ENCODE results near the gene TRMT61A. TPM values are rescaled to one million over a fixed set of nuclear protein-coding genes. Genes with fewer than 3 reads are reported as not detected.

Gene TRMT61A
- total and polyA plus RNA-seq, 2 of the 4 experiments (the other 2 are of a cell fraction) = 5.7 to 16.2 TPM

DNA sequence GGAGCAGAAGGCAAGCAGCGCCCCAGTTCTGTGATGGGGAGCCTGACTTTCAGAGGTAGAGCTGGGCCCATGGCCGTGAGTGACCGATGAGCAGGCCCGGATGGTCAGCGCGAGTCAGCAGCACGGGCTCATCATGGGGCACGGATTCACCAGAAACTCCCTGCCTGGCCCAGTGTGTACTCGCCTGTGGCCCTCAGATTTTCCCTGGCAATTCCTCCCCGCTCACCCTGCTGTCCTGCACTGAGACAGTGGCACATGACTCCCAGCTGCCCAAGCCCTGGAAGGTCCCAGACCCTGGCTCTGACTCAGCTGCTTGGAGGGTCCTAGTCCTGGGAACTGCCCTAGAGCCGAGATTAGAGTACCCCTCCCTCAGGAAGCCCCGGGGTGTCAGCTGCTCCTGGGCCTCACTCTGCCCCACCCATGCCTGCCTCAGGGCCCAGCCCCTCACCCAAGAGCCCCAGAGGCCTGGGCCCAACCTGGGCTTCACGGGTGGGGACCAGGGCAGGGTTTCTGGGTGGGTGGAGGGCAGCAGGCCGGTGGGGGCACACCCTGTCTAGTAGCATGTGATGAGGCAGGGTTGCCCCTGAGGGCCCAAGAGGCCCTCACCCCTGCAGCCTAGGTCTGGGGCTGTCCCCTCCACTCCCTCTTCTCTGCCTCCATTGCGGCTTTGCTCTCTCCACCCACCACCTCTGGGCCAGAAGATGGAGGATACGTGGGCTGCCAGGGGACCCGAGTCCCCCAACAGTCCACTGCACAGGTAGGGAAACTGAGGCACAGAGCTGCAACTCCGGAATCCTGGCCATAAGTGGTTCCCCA is 8.4 kb downstream of the TRMT61A start:
- Histone ChIP-seq H4K5ac (ENCODE audit: low read depth, low read length) (no peak overlapping the region), H2BK15ac (ENCODE audit: low read depth, low read length) (no peak overlapping the region), H3K4me2 (ENCODE audit: low read depth, low read length) (no peak overlapping the region), H3K56ac (ENCODE audit: extremely low read depth, insufficient read depth, low read length) (no peak overlapping the region), H4K8ac (ENCODE audit: low read depth in 2 of 2, low read length in 2 of 2) (no peak overlapping the region), H3K27ac (ENCODE audit: insufficient read depth, low read length) (no peak overlapping the region; the same call in 1 of the 2 replicates), H2BK120ac (ENCODE audit: low read depth, low read length) (no peak overlapping the region), H4K91ac (ENCODE audit: insufficient read depth, low read depth, low read length) (no peak overlapping the region), H3K79me1 (ENCODE audit: low read depth in 1 of 2, low read length in 2 of 2) (peaks cover 0 to 2% of the 10 kb centered on the region in 2 experiments; a peak in 1 of 4 replicates), H2BK20ac (ENCODE audit: low read depth, low read length) (no peak overlapping the region), H4K20me1 (ENCODE audit: insufficient read depth, low read length) (no peaks in the 10 kb centered on the region; the same call in 1 of the 2 replicates), H3K4ac (ENCODE audit: low read depth, low read length) (no peak overlapping the region), H3K14ac (replicated peaks; ENCODE audit: low read depth, low read length) (no peak overlapping the region), H3K18ac (ENCODE audit: low read depth, low read length) (no peak overlapping the region), H3K9me1 (ENCODE audit: insufficient read depth, low read length) (no peaks in the 10 kb centered on the region), H3K9me3 (ENCODE audit: control insufficient read depth, insufficient read depth, low read length) (no peaks in the 10 kb centered on the region), H2BK5ac (ENCODE audit: low read depth, low read length, poor library complexity, severe bottlenecking) (no peak overlapping the region), H2AK9ac (replicated peaks; ENCODE audit: low read depth, low read length, poor library complexity) (peak overlapping the region; percentile 72), H2AFZ (replicated peaks; ENCODE audit: low read length, poor library complexity) (no peak overlapping the region), H3K9ac (ENCODE audit: low read depth, low read length) (no peak overlapping the region), H3K4me1 (ENCODE audit: control insufficient read depth, insufficient read depth, low read length) (peaks cover 19% of the 10 kb centered on the region), H3K27me3 (ENCODE audit: control insufficient read depth, insufficient read depth, low read length) (no peaks in the 10 kb centered on the region), H3K36me3 (ENCODE audit: control insufficient read depth, insufficient read depth, low read length) (peaks cover 9% of the 10 kb centered on the region; the same call in 1 of the 2 replicates), H3K23ac (ENCODE audit: low read depth, low read length) (no peak overlapping the region), H3K4me3 (ENCODE audit: insufficient read depth, low read depth, low read length) (no peak overlapping the region), H2AK5ac (ENCODE audit: low read depth, low read length) (peak overlapping the region; percentile 43; the same call in 1 of the 2 replicates)
- POLR2A ChIA-PET (ENCODE audit: unreplicated experiment) = no interaction called here
- intact Hi-C loops (cut with micrococcal nuclease) (no loop called here), in situ Hi-C loops (cut with MboI; ENCODE audit: low sequenced_read_pairs) (no loop called here), dilution Hi-C loops (cut with HindIII; ENCODE audit: low sequenced_read_pairs, unreplicated experiment) (no loop called here)
- ATAC-seq (ENCODE audit: low read depth) (0 out of 2 replicates have a peak, but pooled peaks have one; percentile 10), DNase-seq (peak; percentile 55)
- CTCF ChIA-PET = no interaction called here
- no peak; the same call in 1 of the 2 replicates for TF ChIP-seq USF2 (IDR thresholded peaks at IDR 0.05; ENCODE audit: low read depth, low read length)
- peak; percentile 57; the same call in 1 of the 2 replicates for TF ChIP-seq BHLHE40 (IDR thresholded peaks at IDR 0.05; ENCODE audit: low read depth, low read length)
- 98% methylated on average over 4 of the region's 18 CpGs; no CpG with 5 or more reads in 1 of the 2 experiments for WGBS, 2 experiments (ENCODE audit: extremely low coverage in 2 of 2, insufficient read length in 1 of 2)
- no TSS peak for BruUV-seq (replicated peaks)
